Body of pancreas (tissue), 4 donors: ENCODE data around the gene PACRG.

Experiments used
- POLR2A ChIP-seq, 3 donors: fragments of 450-650 bp; IDR thresholded peaks; one replicate each; pipeline ENCODE4 v1.6.1; 2016; ENCODE audit warnings: antibody characterized with exemption in 3 of 3, mild to moderate bottlenecking in 2 of 3
- TF ChIP-seq, protein P1 (sequence below), 7 experiments: fragments of 450-650 bp in 4 of 7; fragments of 200-600 bp in 3 of 7; sonication (generic) in 3 of 7; IDR thresholded peaks; one replicate each; pipeline ENCODE4 v1.5.1; 2016 to 2019; ENCODE audit warnings: antibody characterized with exemption in 7 of 7

DNA sequence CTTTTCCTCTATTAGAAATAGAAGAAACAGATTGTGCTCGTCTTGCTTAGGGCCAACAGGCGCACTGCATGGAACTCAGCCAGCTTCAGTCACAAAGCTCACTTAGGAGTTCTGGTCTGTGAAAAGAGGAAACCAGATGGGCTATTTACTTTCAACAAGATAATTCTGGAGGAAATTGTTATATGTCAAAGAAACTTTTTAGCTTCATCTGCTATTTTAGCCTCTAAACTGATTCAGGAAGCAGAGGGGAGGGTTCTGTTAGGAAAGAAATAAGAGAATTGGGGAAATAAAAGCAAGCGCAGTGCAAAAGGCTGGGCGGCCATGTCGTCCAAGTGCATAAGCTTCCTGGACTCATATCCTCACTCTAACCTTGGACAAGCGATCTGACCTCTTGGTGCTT, 21.5 kb upstream of the PACRG start:
- TF ChIP-seq, protein P1, sequence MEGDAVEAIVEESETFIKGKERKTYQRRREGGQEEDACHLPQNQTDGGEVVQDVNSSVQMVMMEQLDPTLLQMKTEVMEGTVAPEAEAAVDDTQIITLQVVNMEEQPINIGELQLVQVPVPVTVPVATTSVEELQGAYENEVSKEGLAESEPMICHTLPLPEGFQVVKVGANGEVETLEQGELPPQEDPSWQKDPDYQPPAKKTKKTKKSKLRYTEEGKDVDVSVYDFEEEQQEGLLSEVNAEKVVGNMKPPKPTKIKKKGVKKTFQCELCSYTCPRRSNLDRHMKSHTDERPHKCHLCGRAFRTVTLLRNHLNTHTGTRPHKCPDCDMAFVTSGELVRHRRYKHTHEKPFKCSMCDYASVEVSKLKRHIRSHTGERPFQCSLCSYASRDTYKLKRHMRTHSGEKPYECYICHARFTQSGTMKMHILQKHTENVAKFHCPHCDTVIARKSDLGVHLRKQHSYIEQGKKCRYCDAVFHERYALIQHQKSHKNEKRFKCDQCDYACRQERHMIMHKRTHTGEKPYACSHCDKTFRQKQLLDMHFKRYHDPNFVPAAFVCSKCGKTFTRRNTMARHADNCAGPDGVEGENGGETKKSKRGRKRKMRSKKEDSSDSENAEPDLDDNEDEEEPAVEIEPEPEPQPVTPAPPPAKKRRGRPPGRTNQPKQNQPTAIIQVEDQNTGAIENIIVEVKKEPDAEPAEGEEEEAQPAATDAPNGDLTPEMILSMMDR (IDR thresholded peaks at IDR 0.05) = no peak
- TF ChIP-seq POLR2A (IDR thresholded peaks at IDR 0.05) = no peak
